ENCODE results near the gene TBX15. TPM values are rescaled to one million over a fixed set of nuclear protein-coding genes. Genes with fewer than 3 reads are reported as not detected.

Gene TBX15
- total and polyA plus RNA-seq, 9 of the 15 experiments (the other 6 are each of a cell fraction or from before 2014, with no cell fraction given), result 0.03 to 3.4 (median 2.3) TPM

- no peak overlapping the region for H3K9ac ChIP-seq (ENCODE audit: insufficient read depth in 1 of 2, low read depth in 2 of 2, low read length in 2 of 2)
- CTCF ChIA-PET (ENCODE audit: low intra/inter-chr PET ratio), result no interaction called here
- intact Hi-C loops (cut with micrococcal nuclease), result loop anchor here (5.0 kb wide), 1 partner anchor 784 kb away; no protein-coding TSS in a partner anchor
Measured at GRCh38 chr1:119005724-119006405, 17.7 kb upstream of the TBX15 start.

More at GRCh38 chr1:119005724-119006405, 17.7 kb upstream of the TBX15 start:
- in situ Hi-C loops (cut with MboI), result no loop called here
- Histone ChIP-seq H3K4me2 (ENCODE audit: insufficient read depth, low read length) (no peak overlapping the region), H3K9me1 (ENCODE audit: control insufficient read depth, insufficient read depth, low read length) (no peaks in the 10 kb centered on the region), H3K79me2 (ENCODE audit: control insufficient read depth, insufficient read depth, low read length) (no peaks in the 10 kb centered on the region), H3K4me1 (replicated peaks in 1 of 2; ENCODE audit: control insufficient read depth in 2 of 2, insufficient read depth in 2 of 2, low read length in 2 of 2) (peaks cover 0 to 15% of the 10 kb centered on the region in 2 experiments; a peak in 2 of 5 replicates), H3K27ac (ENCODE audit: extremely low read depth, low read depth, low read length) (no peak overlapping the region), H4K20me1 (replicated peaks; ENCODE audit: control insufficient read depth, insufficient read depth, low read length) (no peaks in the 10 kb centered on the region), H2AFZ (ENCODE audit: low read depth, low read length) (no peak overlapping the region), H3K9me3 (replicated peaks; ENCODE audit: control insufficient read depth, insufficient read depth, low read depth, low read length) (no peaks in the 10 kb centered on the region), H3K4me3 (no peak overlapping the region), H3K27me3 (ENCODE audit: control insufficient read depth in 2 of 2, insufficient read depth in 2 of 2, low read length in 2 of 2) (peaks cover 13 to 57% of the 10 kb centered on the region in 2 experiments; a peak in 3 of 5 replicates), H3K36me3 (ENCODE audit: control insufficient read depth, insufficient read depth, low read length) (no peaks in the 10 kb centered on the region)
- TF ChIP-seq BDP1 (IDR thresholded peaks at IDR 0.05; ENCODE audit: insufficient read depth, insufficient read length), result no peak
- no peak for TF ChIP-seq EGR1 (conservative IDR thresholded peaks at IDR 0.05)
- no peak for TF ChIP-seq POLR2H (tag; IDR thresholded peaks at IDR 0.05; ENCODE audit: low read depth)
- TF ChIP-seq SREBF1 (IDR thresholded peaks at IDR 0.05; ENCODE audit: borderline replicate concordance, low read depth, low read length), result no peak
- TF ChIP-seq DIDO1 (tag; IDR thresholded peaks at IDR 0.05; ENCODE audit: low read depth), result no peak
- TF ChIP-seq ZBTB12 (CRISPR knock-in tag; IDR thresholded peaks at IDR 0.05), result no peak
- no peak for TF ChIP-seq HDAC6 (IDR thresholded peaks at IDR 0.05; ENCODE audit: low read depth, low read length)
- no peak for TF ChIP-seq ZC3H4 (CRISPR knock-in tag; IDR thresholded peaks at IDR 0.05; ENCODE audit: borderline replicate concordance)
- TF ChIP-seq XRCC5 (IDR thresholded peaks at IDR 0.05; ENCODE audit: low read depth, low read length), result no peak
- TF ChIP-seq MED1 (CRISPR knock-in tag; IDR thresholded peaks at IDR 0.05; ENCODE audit: borderline replicate concordance), result no peak
- POLR2A ChIA-PET, result no interaction called here
- no peak for FAIRE-seq
- ATAC-seq, result no peak
- no peak for DNase-seq (ENCODE audit: extremely low read depth in 1 of 4, low spot score in 3 of 4)
- no TSS peak for BruUV-seq (replicated peaks)
- 11% methylated on average over 17 of the region's 17 CpGs for WGBS (ENCODE audit: insufficient coverage, low coverage, missing lambda C conversion rate)
